Calu3 (cell line): ENCODE data around the gene WBP2. TPM values are rescaled to one million over a fixed set of nuclear protein-coding genes. Genes with fewer than 3 reads are reported as not detected.

Source experiments
- Bru-seq: library from RNA; stranded (reverse); fragments of 400-500 nt; gene quantifications from one replicate; lab custom pipeline; 2021; lab: Mats Ljungman, UMichigan
- BruChase-seq, 2 experiments: library from RNA; stranded (reverse); fragments of 400-500 nt; gene quantifications; one replicate each; lab custom pipeline; 2021; lab: Mats Ljungman, UMichigan
- BruUV-seq: library from RNA; stranded (reverse); fragments of 400-500 nt; replicated peaks from 2 replicates; lab custom pipeline; 2021; lab: Mats Ljungman, UMichigan
- CTCF ChIA-PET: fragments of 300-600 bp; sonication (Branson Sonifier 250); formaldehyde crosslinking; loops from one replicate; lab custom pipeline; 2022; ENCODE audit warnings: antibody characterized with exemption; lab: Charles Lee
- DNase-seq: peaks from one replicate; pipeline ENCODE4 v3.0.0; 2022
- H3K27ac Mint-ChIP-seq: one replicate; pipeline ENCODE4 v1.8.0; 2022; ENCODE audit warnings: mixed read lengths; ENCODE audit not compliant: unreplicated experiment
- H3K27me3 Mint-ChIP-seq: one replicate; pipeline ENCODE4 v1.8.0; 2022; ENCODE audit warnings: mixed read lengths; ENCODE audit not compliant: unreplicated experiment
- H3K36me3 Mint-ChIP-seq: one replicate; pipeline ENCODE4 v1.8.0; 2022; ENCODE audit warnings: mild to moderate bottlenecking, moderate library complexity, mixed read lengths; ENCODE audit not compliant: insufficient read depth, unreplicated experiment
- H3K4me1 Mint-ChIP-seq: one replicate; pipeline ENCODE4 v1.8.0; 2022; ENCODE audit warnings: mild to moderate bottlenecking, low read depth, mixed read lengths; ENCODE audit not compliant: unreplicated experiment
- H3K4me3 Mint-ChIP-seq: one replicate; pipeline ENCODE4 v1.8.0; 2022; ENCODE audit warnings: mild to moderate bottlenecking, low read depth, moderate library complexity, mixed read lengths; ENCODE audit not compliant: unreplicated experiment
- H3K9me3 Mint-ChIP-seq: one replicate; pipeline ENCODE4 v1.8.0; 2022; ENCODE audit warnings: low read depth, mixed read lengths; ENCODE audit not compliant: unreplicated experiment
- intact Hi-C: fragments of 100-400 bp; cut with micrococcal nuclease; formaldehyde crosslinking; loops from one replicate; pipeline ENCODE4 v1.10.0; 2022; ENCODE audit not compliant: unreplicated experiment
- long read RNA-seq: library from polyadenylated mRNA; stranded (forward); transcript quantifications from one replicate; pipeline ENCODE4 v2.0.0, GENCODE V29; 2022
- total RNA-seq: library from RNA; stranded (reverse); gene quantifications from 2 replicates; pipeline ENCODE4 v1.2.3, GENCODE V29; 2022
- TF ChIP-seq, protein P1 (sequence below): fragments of 200-600 bp; IDR thresholded peaks from one replicate; pipeline ENCODE4 v1.8.0; 2022; ENCODE audit warnings: antibody characterized with exemption; ENCODE audit not compliant: unreplicated experiment

The WBP2 gene
- total RNA-seq (126 and 133 TPM in 2 replicates), Bru-seq, nascent RNA (percentile 72 among the genes with signal in this experiment), BruChase-seq, experiment 1, labeled RNA remaining after a 6-hour chase (percentile 94 among the genes with signal in this experiment), BruChase-seq, experiment 2, labeled RNA remaining after a 2-hour chase (percentile 85 among the genes with signal in this experiment)
- long read RNA-seq, transcript WBP2-201 (8 exons, 1,944 nt): major isoform, 61 of 99 reads
- long read RNA-seq, partial matches to known transcripts: 9 of 99 reads
- long read RNA-seq, other reads (novel, unspliced or antisense): 24 of 99 reads

DNA sequence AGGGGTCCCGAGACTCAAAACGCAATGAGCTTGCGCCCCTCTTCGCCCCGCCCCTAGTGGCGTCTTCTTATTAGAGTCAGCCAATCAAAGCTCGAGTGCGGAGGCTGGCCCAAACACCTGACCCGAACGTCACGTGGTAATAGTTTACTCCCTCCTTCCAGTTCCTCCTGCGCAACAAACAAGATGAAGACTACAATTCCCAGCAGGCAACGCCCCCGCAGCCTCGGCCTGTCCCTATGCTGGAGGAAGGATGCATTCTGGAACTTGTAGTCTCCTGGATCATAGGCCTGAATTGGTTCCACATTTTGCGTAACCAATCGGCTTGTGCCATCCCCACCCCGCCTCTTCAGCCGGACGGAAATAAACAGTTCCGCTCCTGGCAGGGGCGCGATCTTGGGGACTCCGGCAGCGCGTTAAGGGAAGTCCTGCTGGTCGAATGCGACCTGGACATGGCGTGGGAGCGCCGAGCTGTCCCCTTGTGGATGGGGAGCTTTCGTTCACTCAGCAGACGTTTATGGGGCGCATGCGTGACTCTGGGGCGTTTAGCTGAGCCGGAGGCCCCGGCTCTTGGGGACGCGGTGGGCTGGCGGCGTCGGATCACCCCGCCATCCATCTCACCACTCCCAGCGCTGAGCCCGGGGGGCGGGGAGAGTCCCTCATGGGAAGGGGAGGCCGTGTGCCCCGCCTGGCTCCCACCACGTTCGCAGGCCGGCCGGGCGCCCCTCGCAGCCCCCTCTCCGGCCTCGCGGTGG is at the start of gene WBP2:
Gene WBP2, minus strand, starts transcription at position 26 of the 752 bp plus-strand sequence. CDS start 38 bp downstream, outside the sequence.
- TF ChIP-seq, protein P1, sequence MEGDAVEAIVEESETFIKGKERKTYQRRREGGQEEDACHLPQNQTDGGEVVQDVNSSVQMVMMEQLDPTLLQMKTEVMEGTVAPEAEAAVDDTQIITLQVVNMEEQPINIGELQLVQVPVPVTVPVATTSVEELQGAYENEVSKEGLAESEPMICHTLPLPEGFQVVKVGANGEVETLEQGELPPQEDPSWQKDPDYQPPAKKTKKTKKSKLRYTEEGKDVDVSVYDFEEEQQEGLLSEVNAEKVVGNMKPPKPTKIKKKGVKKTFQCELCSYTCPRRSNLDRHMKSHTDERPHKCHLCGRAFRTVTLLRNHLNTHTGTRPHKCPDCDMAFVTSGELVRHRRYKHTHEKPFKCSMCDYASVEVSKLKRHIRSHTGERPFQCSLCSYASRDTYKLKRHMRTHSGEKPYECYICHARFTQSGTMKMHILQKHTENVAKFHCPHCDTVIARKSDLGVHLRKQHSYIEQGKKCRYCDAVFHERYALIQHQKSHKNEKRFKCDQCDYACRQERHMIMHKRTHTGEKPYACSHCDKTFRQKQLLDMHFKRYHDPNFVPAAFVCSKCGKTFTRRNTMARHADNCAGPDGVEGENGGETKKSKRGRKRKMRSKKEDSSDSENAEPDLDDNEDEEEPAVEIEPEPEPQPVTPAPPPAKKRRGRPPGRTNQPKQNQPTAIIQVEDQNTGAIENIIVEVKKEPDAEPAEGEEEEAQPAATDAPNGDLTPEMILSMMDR: no peak
- H3K36me3 Mint-ChIP-seq: peaks cover 30% of the 10 kb centered on the region
- H3K27ac Mint-ChIP-seq: no peak within 1 kb of the TSS
- peaks cover 8% of the 10 kb centered on the region for H3K4me1 Mint-ChIP-seq
- intact Hi-C loops: no loop called here
- H3K4me3 Mint-ChIP-seq: no peak within 1 kb of the TSS
- CTCF ChIA-PET: interaction anchor here (0.5 to 3.2 kb wide), 18 partner anchors 10 to 408 kb away, joined by 3 to 46 read pairs (median 5); partner anchors contain the start of genes SMIM5, TRIM47, TRIM65 and UNC13D
- H3K27me3 Mint-ChIP-seq: no peaks in the 10 kb centered on the region
- DNase-seq: peak; percentile 95
- no peaks in the 10 kb centered on the region for H3K9me3 Mint-ChIP-seq
- BruUV-seq: TSS peak; percentile 84

DNA sequence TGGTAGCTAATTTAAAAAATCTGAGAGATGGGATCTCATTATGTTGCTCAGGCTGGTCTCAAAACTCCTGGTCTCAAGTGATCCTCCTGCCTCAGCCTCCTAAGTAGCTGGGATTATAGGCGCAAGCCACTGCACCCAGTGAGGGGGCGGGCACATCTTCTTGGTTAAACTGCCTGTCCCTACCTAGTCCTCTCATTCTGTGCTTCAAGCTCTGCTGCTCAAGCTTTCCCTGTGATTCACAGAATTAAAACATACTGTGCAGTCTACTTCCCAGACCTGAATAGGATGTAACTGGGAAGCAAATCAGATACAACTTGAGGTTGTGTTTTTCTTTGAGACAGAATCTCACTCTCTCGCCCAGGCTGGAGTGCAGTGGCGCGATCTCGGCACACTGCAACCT is 47.3 kb upstream of the WBP2 start:
- no peak overlapping the region for H3K27ac Mint-ChIP-seq
- intact Hi-C loops: no loop called here
- no TSS peak for BruUV-seq

DNA sequence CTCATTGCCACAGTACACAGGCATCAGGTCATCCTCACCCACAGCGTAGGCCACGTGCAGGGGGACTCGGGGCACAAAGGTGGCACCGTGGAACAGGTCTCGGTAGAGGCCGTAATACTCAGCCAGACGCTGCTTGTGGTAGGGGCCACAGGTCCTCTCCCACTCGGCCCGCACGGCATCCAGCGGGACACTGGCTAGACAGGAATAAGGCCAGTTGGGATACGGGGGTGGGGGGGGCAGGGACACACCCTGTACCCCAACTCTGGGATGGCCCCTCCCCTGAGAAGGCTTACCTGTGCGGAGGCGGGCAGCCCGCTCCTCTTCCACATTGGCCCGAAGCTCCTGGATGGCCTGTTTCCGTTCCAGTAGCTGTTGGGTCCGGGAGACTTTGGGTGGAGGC is 46.6 kb upstream of the WBP2 start:
- no peak for DNase-seq
- Mint-ChIP-seq H3K27me3 (no peaks in the 10 kb centered on the region), H3K4me3 (no peak overlapping the region), H3K36me3 (peaks cover 45% of the 10 kb centered on the region), H3K9me3 (no peaks in the 10 kb centered on the region), H3K4me1 (no peaks in the 10 kb centered on the region), H3K27ac (no peak overlapping the region)
- TF ChIP-seq, protein P1: no peak
- intact Hi-C loops: no loop called here
- CTCF ChIA-PET: interaction anchor here (0.6 kb wide), 1 partner anchor 16 kb away, joined by 7 read pairs; no protein-coding TSS in a partner anchor
- BruUV-seq: no TSS peak

More for the DNA sequence above, 47.3 kb upstream of the WBP2 start:
- Mint-ChIP-seq H3K36me3 (peaks cover 38% of the 10 kb centered on the region), H3K4me3 (no peak overlapping the region), H3K27me3 (no peaks in the 10 kb centered on the region), H3K9me3 (no peaks in the 10 kb centered on the region), H3K4me1 (no peaks in the 10 kb centered on the region)
- TF ChIP-seq, protein P1: no peak
- CTCF ChIA-PET: no interaction called here
- no peak for DNase-seq

DNA sequence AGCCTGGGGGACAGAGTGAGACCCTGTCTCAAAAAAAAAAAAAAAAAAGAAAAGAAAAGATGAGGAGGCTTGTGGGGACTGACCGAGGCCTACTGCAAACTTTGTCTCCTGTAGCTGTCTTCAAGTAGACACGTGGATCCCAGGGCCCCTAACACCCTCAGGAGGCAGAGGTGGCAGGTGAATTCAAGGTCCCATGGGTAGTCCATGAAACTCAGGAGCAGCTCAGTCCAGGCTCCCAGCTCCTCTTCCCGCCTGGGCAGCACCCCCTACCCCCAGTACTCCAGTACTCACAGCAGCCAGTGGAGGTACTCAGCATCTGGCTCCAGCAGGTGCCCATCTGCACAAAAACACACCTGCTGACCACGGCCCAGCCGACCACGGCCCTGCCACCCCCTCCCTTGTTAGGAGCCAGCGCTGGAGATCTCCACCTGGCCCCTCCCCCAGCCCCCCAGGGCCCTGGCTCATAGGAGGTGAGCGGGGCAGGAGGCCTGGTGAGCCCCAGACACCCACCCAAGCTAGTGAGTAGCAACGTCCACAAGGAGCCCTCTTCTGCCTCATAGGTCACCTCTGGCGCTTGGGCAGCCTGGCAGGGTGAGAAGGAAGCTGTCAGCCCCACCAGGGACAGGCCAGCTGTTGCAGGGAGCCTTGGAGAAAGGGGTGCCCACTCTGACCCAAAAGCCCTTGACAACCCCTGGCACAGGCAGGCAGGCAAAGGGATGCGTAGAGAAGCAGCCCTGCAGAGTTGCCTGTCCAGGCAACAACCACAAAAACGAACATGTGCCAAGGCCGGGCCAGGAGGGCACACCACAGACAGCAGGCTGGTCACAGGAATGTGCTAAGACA is 45.8 kb upstream of the WBP2 start:
- DNase-seq: no peak
- Mint-ChIP-seq H3K36me3 (peaks cover 52% of the 10 kb centered on the region), H3K27ac (no peak overlapping the region), H3K9me3 (no peaks in the 10 kb centered on the region), H3K27me3 (no peaks in the 10 kb centered on the region), H3K4me1 (no peaks in the 10 kb centered on the region), H3K4me3 (no peak overlapping the region)
- TF ChIP-seq, protein P1: no peak
- intact Hi-C loops: no loop called here
- BruUV-seq: no TSS peak
- CTCF ChIA-PET: interaction anchor here (0.6 kb wide), 1 partner anchor 15 kb away, joined by 7 read pairs; no protein-coding TSS in a partner anchor
